Psoas muscle (tissue), 8 donors: ENCODE data around the gene GPR17. TPM values are rescaled to one million over a fixed set of nuclear protein-coding genes. Genes with fewer than 3 reads are reported as not detected.
A peak's percentile ranks its signal among the peaks of the same experiment; 100 is the strongest.

Experiments
- ATAC-seq, 4 donors: fragments of 200-7000 bp; cut with Tn5 transposase; one replicate each; pipeline ENCODE4 v1.9.1; 2020; ENCODE audit warnings: moderate library complexity in 3 of 4, mild to moderate bottlenecking in 2 of 4
- DNase-seq, 2 donors: peaks; one replicate each; pipeline ENCODE4 v3.0.0-alpha.2; 2020
- H3K27ac ChIP-seq: fragments of 200-600 bp; one replicate; pipeline ENCODE4 v1.8.0; 2022
- H3K27me3 ChIP-seq, 3 donors: fragments of 200-600 bp in 1 of 3; one replicate each; pipeline versions ENCODE4 v1.6.1 to v1.8.0; 2013 to 2022; ENCODE audit warnings: low read length in 2 of 3, mild to moderate bottlenecking in 2 of 3, moderate library complexity in 1 of 3; ENCODE audit not compliant: insufficient read depth in 3 of 3
- H3K36me3 ChIP-seq, 2 donors: fragments of 200-600 bp in 1 of 2; one replicate each; pipeline versions ENCODE4 v1.6.1 to v1.8.0; 2013 to 2022; ENCODE audit warnings: low read depth in 1 of 2, mild to moderate bottlenecking in 1 of 2, moderate library complexity in 1 of 2; ENCODE audit not compliant: insufficient read depth in 1 of 2
- H3K4me1 ChIP-seq: fragments of 200-600 bp; one replicate; pipeline ENCODE4 v1.8.0; 2022
- H3K4me3 ChIP-seq: fragments of 200-600 bp; one replicate; pipeline ENCODE4 v1.8.0; 2022; ENCODE audit warnings: mild to moderate bottlenecking
- H3K9me3 ChIP-seq: fragments of 200-600 bp; one replicate; pipeline ENCODE4 v1.8.0; 2022
- CTCF ChIP-seq: fragments of 200-600 bp; IDR thresholded peaks from one replicate; pipeline ENCODE4 v1.8.0; 2022; ENCODE audit warnings: antibody characterized with exemption
- WGBS, 3 donors: extraction: QIAGEN DNeasy Blood & Tissue Kit; methylation state at CpG; one replicate each; pipeline versions ENCODE4 v1.1.6 to v1.1.7; 2013; 5-methylcytosine and 5-hydroxymethylcytosine counted together
- intact Hi-C, 2 donors: fragments of 100-400 bp; cut with DNase I; formaldehyde crosslinking; loops; one replicate each; pipeline versions ENCODE4 v1.11.0 to v1.14.2; 2022
- polyA plus RNA-seq, 3 donors: library from polyadenylated mRNA; stranded (reverse); fragments of 200-250 nt; gene quantifications; one replicate each; pipeline ENCODE4 v1.2.3, GENCODE V29; 2013
- total RNA-seq, 4 donors: library from RNA; stranded (reverse); fragmentation: NEBNext Ultra II Directional in 2 of 4; extraction: Animal tissue kit (Norgen Biotek cat#: 25700) in 2 of 4; gene quantifications; one replicate each; pipeline versions ENCODE4 v1.2.1 to v1.2.4, GENCODE V29; 2021 to 2023
- donor health status: healthy with polysubstance abuse.
- donor health status: DM: no; HTN: no; CAD: no; lungs with moderate emphysema.
- donor health status: Bipolar disorder and iron deficiency.
- donor health status: healthy.
- donor health status: DM: yes; HTN: yes; CAD: no.
- donor health status: DM: no; HTN: no; CAD: no.
- donor health status: DM: no; HTN: no; CAD: no.
- donor health status: DM: yes; HTN: yes; CAD: no.

Gene GPR17
- total and polyA plus RNA-seq, 7 donors = 0.14 to 0.35 (median 0.19) TPM; not detected in 3

GRCh38 chr2:127625572-127625951, 20.4 kb upstream of the GPR17 start:
- TF ChIP-seq CTCF = no peak
- peak in 1 of 2 donors; percentile 32 for DNase-seq
- no peaks in the 10 kb centered on the region for H3K4me1 ChIP-seq
- no peaks in the 10 kb centered on the region for H3K27me3 ChIP-seq
- 87 to 92% (median 91%) methylated on average over 2 of the region's 2 CpGs for WGBS, 3 donors
- no peak overlapping the region for H3K4me3 ChIP-seq
- H3K9me3 ChIP-seq = no peaks in the 10 kb centered on the region
- no peak overlapping the region for H3K27ac ChIP-seq
- no peaks in the 10 kb centered on the region for H3K36me3 ChIP-seq
- intact Hi-C loops = no loop called here
- peak in 1 of 4 donors; percentile 13 for ATAC-seq

- intact Hi-C loops = no loop called here
- no peak overlapping the region for H3K4me3 ChIP-seq
- no peaks in the 10 kb centered on the region for H3K4me1 ChIP-seq
- no peaks in the 10 kb centered on the region for H3K27me3 ChIP-seq
- no peaks in the 10 kb centered on the region for H3K9me3 ChIP-seq
- DNase-seq (peak in 1 of 2 donors; percentile 41), ATAC-seq (no peak)
- no peak for TF ChIP-seq CTCF
- H3K36me3 ChIP-seq = no peaks in the 10 kb centered on the region
- 73 to 81% (median 76%) methylated on average over 11 to 12 of the region's 12 CpGs for WGBS, 3 donors
- no peak overlapping the region for H3K27ac ChIP-seq
Observed at GRCh38 chr2:127626175-127626574, 19.8 kb upstream of the GPR17 start.

- Histone ChIP-seq H3K4me1 (no peaks in the 10 kb centered on the region), H3K27ac (no peak overlapping the region), H3K9me3 (no peaks in the 10 kb centered on the region), H3K4me3 (no peak overlapping the region), H3K27me3 (no peaks in the 10 kb centered on the region), H3K36me3 (no peaks in the 10 kb centered on the region)
- no peak for ATAC-seq
- intact Hi-C loops = no loop called here
- WGBS, 3 donors = 87 to 92% (median 88%) methylated on average over 27 to 28 of the region's 28 CpGs
- peak; percentile 9 to 44 for DNase-seq
- no peak for TF ChIP-seq CTCF
Observed at GRCh38 chr2:127626917-127627739, 18.8 kb upstream of the GPR17 start.

- 88 to 91% (median 90%) methylated on average over 18 of the region's 18 CpGs for WGBS, 3 donors
- Histone ChIP-seq H3K27ac (no peak overlapping the region), H3K27me3 (no peaks in the 10 kb centered on the region), H3K4me3 (no peak overlapping the region), H3K36me3 (no peaks in the 10 kb centered on the region), H3K4me1 (no peaks in the 10 kb centered on the region), H3K9me3 (no peaks in the 10 kb centered on the region)
- no peak for TF ChIP-seq CTCF
- ATAC-seq = no peak
- intact Hi-C loops = no loop called here
- peak; percentile 8 to 31 for DNase-seq
Observed at GRCh38 chr2:127627740-127628571, 18.0 kb upstream of the GPR17 start.
